ENCODE results near the gene WAS. TPM values are rescaled to one million over a fixed set of nuclear protein-coding genes. Genes with fewer than 3 reads are reported as not detected.

WAS gene
- total RNA-seq, 1 donor from 2014 or later: 2.7 TPM

DNA sequence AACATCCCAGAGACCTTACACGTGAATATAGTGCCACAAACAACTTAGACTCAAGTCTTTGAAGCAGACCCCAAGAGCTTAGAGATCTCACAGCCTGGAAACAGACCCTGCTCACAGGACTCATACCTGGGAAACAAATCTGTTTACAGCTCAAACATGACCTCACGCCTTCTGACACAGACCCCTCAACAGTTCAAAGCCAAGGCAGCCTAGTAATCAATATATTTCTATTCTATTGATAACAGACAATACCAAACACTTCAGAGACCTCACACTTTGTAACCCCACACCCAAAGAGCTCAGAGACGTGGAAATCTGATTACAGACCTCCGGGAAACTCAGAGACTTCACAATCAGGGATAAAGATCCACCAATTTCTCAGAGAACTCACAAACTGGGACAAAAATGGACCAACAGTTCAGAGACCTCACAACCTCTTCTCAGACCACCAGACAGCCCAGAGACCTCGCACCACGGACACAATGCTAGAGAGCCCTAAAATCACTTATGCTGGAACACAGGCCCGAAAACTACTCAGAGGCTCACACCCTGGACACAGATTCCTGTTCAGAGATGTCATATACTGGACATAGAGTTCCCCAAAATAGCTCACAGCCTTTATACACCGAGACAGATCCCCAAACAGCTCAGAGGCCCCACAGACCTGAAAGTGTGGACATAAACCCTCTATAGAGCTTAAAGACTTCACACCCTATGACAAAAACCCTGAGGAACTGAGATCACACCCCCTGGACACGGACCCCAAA lies 27.7 kb downstream of the WAS start:
- Mint-ChIP-seq H3K4me1 (ENCODE audit: unreplicated experiment) (no peaks in the 10 kb centered on the region), H3K4me3 (ENCODE audit: unreplicated experiment) (no peak overlapping the region), H3K27ac (ENCODE audit: unreplicated experiment) (no peak overlapping the region), H3K9me3 (ENCODE audit: unreplicated experiment) (no peaks in the 10 kb centered on the region), H3K36me3 (ENCODE audit: low read depth, unreplicated experiment) (no peaks in the 10 kb centered on the region), H3K27me3 (ENCODE audit: unreplicated experiment) (peaks cover 2% of the 10 kb centered on the region)
- no peak for DNase-seq (ENCODE audit: low spot score)
- TF ChIP-seq, protein P1, sequence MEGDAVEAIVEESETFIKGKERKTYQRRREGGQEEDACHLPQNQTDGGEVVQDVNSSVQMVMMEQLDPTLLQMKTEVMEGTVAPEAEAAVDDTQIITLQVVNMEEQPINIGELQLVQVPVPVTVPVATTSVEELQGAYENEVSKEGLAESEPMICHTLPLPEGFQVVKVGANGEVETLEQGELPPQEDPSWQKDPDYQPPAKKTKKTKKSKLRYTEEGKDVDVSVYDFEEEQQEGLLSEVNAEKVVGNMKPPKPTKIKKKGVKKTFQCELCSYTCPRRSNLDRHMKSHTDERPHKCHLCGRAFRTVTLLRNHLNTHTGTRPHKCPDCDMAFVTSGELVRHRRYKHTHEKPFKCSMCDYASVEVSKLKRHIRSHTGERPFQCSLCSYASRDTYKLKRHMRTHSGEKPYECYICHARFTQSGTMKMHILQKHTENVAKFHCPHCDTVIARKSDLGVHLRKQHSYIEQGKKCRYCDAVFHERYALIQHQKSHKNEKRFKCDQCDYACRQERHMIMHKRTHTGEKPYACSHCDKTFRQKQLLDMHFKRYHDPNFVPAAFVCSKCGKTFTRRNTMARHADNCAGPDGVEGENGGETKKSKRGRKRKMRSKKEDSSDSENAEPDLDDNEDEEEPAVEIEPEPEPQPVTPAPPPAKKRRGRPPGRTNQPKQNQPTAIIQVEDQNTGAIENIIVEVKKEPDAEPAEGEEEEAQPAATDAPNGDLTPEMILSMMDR (IDR thresholded peaks at IDR 0.05; ENCODE audit: unreplicated experiment): no peak

DNA sequence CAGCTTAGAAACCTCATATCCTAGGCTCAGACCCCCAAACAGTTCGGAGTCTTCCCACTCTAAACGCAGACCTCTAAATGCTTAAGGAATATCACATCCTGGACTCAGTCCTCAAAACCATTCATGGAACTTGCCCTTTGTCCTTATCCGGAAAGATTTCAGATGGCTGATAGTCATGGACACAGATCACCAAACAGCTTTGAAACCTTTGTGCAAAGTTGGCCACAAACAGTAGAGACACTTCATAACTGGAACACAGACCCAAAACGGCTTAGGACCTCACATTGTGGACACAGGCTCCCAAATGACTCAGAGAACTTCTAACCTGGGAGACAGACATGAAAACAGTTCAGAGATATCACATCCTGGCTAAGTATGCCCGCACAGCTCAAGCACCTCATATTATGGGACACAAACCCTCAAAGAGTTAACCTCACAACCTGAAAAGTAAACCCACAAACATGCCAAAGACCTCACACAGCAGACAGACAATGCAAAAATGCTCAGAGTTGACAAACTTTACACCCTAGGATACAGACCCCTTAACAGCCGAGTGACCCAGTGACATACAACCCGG lies 28.4 kb downstream of the WAS start:
- no peaks in the 10 kb centered on the region for H3K36me3 Mint-ChIP-seq (ENCODE audit: low read depth, unreplicated experiment)
- DNase-seq (ENCODE audit: low spot score): no peak
- no peak overlapping the region for H3K27ac Mint-ChIP-seq (ENCODE audit: unreplicated experiment)
- H3K4me1 Mint-ChIP-seq (ENCODE audit: unreplicated experiment): no peaks in the 10 kb centered on the region
- no peak overlapping the region for H3K4me3 Mint-ChIP-seq (ENCODE audit: unreplicated experiment)
- H3K27me3 Mint-ChIP-seq (ENCODE audit: unreplicated experiment): peaks cover 2% of the 10 kb centered on the region
- TF ChIP-seq, protein P1 (IDR thresholded peaks at IDR 0.05; ENCODE audit: unreplicated experiment): no peak
- H3K9me3 Mint-ChIP-seq (ENCODE audit: unreplicated experiment): no peaks in the 10 kb centered on the region

DNA sequence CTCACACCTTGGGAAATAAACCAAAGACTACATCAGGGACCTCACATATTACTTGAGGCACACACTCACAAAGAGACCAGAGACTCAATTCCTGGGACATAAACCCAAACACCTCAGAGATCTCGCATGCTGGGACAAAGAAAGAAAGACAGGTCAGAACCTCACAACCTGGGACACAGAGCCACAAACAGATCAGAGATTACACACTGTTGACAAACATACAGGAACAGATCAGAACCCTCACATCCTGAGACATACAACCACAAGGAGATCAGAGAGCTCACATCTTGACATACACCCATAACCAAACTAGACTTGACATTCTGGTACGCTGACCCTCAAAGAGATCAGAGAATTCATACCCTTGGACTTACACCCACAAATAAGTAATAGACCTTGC lies 30.2 kb downstream of the WAS start:
- TF ChIP-seq, protein P1 (IDR thresholded peaks at IDR 0.05; ENCODE audit: unreplicated experiment): no peak
- Mint-ChIP-seq H3K4me1 (ENCODE audit: unreplicated experiment) (no peaks in the 10 kb centered on the region), H3K27ac (ENCODE audit: unreplicated experiment) (no peak overlapping the region), H3K9me3 (ENCODE audit: unreplicated experiment) (no peaks in the 10 kb centered on the region), H3K36me3 (ENCODE audit: low read depth, unreplicated experiment) (no peaks in the 10 kb centered on the region), H3K27me3 (ENCODE audit: unreplicated experiment) (no peaks in the 10 kb centered on the region), H3K4me3 (ENCODE audit: unreplicated experiment) (no peak overlapping the region)
- no peak for DNase-seq (ENCODE audit: low spot score)

DNA sequence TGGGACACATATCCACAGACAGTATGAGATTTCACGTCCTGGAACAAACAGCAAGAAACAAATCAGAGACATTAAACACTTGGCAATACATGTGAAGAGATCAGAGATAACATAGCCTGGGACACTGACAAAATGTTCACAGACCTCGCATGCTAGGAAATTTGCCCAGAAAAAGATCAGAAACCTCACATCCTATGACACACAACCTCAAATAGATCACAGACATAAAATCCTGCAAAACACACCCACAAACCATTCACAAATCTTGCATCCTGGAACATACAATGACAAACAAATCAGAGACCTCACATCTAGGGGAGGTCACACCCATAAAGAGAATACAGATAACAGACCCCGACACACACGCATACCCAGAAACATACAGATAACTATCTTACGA lies 31.0 kb downstream of the WAS start:
- no peak overlapping the region for H3K4me3 Mint-ChIP-seq (ENCODE audit: unreplicated experiment)
- H3K4me1 Mint-ChIP-seq (ENCODE audit: unreplicated experiment): no peaks in the 10 kb centered on the region
- no peak overlapping the region for H3K27ac Mint-ChIP-seq (ENCODE audit: unreplicated experiment)
- TF ChIP-seq, protein P1 (IDR thresholded peaks at IDR 0.05; ENCODE audit: unreplicated experiment): no peak
- H3K36me3 Mint-ChIP-seq (ENCODE audit: low read depth, unreplicated experiment): no peaks in the 10 kb centered on the region
- H3K9me3 Mint-ChIP-seq (ENCODE audit: unreplicated experiment): no peaks in the 10 kb centered on the region
- no peaks in the 10 kb centered on the region for H3K27me3 Mint-ChIP-seq (ENCODE audit: unreplicated experiment)
- DNase-seq (ENCODE audit: low spot score): no peak

DNA sequence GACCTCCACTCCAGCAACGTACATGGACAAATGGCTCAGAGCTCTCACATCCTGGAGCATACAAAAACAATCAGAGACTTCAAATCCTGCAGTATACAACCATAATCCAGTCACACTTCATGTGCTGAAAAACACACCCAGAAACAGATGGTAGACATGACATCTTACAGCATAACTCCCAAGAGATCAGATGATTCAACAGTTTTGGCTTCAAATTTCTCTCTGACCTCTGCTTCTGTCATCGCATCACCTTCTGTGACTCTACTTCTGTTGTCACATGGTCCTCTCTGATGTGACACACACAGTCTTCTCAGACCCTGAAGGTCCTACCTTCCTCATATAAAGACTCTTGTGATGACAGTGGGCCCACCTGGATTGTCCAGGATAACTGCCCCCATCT lies 31.5 kb downstream of the WAS start:
- Mint-ChIP-seq H3K4me3 (ENCODE audit: unreplicated experiment) (no peak overlapping the region), H3K27me3 (ENCODE audit: unreplicated experiment) (no peaks in the 10 kb centered on the region), H3K27ac (ENCODE audit: unreplicated experiment) (no peak overlapping the region), H3K36me3 (ENCODE audit: low read depth, unreplicated experiment) (no peaks in the 10 kb centered on the region), H3K9me3 (ENCODE audit: unreplicated experiment) (no peaks in the 10 kb centered on the region), H3K4me1 (ENCODE audit: unreplicated experiment) (no peaks in the 10 kb centered on the region)
- DNase-seq (ENCODE audit: low spot score): no peak
- TF ChIP-seq, protein P1 (IDR thresholded peaks at IDR 0.05; ENCODE audit: unreplicated experiment): no peak
